Fibroblast of mammary gland (primary cell): ENCODE measurements around the gene INPP5D.
"Not testable (repeated sequence)": the region's sequence is repeated elsewhere in the genome, so short reads cannot be mapped to it uniquely, and the experiment has no call there.

Source experiments
- DNase-seq: peaks from one replicate; pipeline ENCODE4 v3.0.0-alpha.2; 2010; ENCODE audit warnings: low read depth
- H3K4me3 ChIP-seq: 2 replicates; pipeline ENCODE4 v1.5.1; 2011; ENCODE audit warnings: low read depth, mild to moderate bottlenecking, low read length, moderate library complexity; ENCODE audit not compliant: control insufficient read depth
- TF ChIP-seq, protein P1 (sequence below): conservative IDR thresholded peaks from 2 replicates; pipeline ENCODE4 v1.5.1; 2011; ENCODE audit warnings: low read depth, low read length, inconsistent platforms; ENCODE audit not compliant: control insufficient read depth, insufficient read depth

INPP5D gene

DNA sequence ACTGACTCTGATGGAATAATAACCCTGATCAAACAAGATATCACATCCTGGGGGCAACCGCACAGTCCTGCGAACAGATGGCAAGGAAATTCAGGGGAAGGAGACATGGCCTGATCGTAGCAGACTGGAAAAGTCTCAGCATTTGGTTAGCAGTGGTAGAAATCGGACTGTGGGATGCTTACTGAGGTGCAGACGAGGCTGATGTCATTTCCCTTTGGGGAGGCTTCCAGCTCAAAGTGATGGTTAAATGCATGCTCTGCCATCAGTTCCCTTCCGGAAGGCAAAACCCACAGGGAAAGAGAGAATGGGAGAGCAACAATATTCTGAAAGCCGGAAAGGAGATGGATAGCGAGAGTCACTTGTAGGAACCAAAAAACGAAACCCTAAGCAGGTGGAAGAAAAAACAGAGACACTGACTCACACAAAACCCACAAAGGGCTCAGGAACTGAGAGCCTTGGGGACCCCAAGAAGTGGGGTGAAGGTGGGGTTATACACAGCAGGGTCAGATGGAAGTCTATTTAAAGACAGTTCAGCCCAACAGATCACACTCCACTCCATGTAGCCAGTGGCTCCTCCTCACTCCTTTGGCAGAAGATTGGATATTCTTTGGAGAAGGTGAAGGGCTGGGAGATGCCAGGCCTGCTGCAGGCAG is 93.1 kb downstream of the INPP5D start:
- no peak for DNase-seq
- H3K4me3 ChIP-seq: no peak overlapping the region
- TF ChIP-seq, protein P1, sequence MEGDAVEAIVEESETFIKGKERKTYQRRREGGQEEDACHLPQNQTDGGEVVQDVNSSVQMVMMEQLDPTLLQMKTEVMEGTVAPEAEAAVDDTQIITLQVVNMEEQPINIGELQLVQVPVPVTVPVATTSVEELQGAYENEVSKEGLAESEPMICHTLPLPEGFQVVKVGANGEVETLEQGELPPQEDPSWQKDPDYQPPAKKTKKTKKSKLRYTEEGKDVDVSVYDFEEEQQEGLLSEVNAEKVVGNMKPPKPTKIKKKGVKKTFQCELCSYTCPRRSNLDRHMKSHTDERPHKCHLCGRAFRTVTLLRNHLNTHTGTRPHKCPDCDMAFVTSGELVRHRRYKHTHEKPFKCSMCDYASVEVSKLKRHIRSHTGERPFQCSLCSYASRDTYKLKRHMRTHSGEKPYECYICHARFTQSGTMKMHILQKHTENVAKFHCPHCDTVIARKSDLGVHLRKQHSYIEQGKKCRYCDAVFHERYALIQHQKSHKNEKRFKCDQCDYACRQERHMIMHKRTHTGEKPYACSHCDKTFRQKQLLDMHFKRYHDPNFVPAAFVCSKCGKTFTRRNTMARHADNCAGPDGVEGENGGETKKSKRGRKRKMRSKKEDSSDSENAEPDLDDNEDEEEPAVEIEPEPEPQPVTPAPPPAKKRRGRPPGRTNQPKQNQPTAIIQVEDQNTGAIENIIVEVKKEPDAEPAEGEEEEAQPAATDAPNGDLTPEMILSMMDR: no peak

DNA sequence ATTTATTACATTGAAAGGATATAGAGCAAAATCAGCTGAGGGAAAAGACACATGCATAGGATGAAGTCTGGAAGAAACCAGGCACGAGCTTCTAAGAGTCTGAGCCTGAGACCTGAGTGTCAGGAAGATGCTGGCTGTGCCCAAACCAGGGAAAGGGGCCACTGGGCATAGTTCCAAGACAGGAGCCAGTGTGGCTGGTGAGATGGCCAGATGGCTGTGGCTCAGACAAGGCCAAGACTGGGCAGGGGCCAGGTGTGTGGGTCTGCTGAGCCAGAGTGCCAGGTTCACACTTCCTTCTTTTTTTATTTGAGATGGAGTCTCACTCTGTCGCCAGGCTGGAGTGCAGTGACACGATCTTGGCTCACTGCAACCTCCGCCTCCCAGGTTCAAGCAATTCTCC is 95.9 kb downstream of the INPP5D start:
- TF ChIP-seq, protein P1: no peak
- DNase-seq: no peak
- H3K4me3 ChIP-seq: no peak overlapping the region

DNA sequence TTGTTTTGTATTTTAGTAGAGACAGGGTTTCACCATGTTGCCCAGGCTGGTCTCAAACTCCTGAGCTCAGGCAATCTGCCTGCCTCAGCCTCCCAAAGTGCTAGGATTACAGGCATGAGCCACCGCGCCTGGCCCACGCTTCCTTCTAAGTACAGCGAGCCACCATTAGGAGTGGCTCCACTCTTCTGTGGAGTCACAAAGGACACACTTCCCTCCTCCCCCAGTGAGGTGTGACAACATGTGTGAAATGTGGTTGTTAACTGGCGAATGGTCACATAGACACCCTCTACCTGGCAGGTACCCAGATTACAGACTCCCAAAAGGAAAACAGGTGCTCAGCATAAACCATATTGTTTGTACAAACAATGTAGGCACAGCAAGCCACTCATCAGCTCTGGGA is 96.3 kb downstream of the INPP5D start:
- not testable (repeated sequence) for DNase-seq, H3K4me3 ChIP-seq

DNA sequence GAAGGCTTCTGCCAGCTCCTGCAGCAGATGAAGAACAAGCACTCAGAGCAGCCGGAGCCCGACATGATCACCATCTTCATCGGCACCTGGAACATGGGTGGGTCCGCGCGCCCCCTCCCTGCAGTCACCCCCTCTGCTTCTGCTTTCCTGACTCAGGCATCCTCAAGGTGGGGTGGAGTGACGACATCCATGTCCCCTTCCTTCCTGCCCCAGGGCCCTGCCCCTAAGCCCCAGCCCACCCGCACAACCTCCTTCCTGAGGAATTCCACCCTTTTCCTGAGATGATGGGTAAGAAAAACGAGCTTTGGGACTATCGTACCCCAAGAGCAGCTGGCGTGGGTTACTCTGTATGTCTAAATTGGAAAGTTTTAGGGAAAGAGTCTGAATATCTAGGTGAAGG is 101.6 kb downstream of the INPP5D start:
- TF ChIP-seq, protein P1: no peak
- no peak overlapping the region for H3K4me3 ChIP-seq

DNA sequence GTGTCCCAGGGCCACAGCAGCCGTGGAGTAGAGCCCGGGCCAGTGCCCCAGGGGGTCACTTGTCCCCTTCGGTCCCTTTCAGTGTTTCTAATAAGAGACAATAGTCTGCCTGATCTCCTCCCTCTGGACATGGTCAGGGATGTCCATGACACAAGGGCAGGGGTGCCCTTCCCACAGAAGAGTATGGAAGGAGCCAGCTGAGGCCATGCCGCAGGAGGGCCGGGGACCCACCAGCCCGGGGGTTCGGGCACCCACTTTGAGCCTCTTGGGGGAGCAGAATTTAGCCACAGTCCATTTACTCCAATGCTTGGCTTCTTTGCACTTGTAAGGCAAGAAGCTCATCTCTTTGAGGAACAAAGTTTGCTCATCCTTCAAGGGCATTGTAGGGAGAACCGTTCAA is 102.6 kb downstream of the INPP5D start:
- no peak for DNase-seq
- no peak overlapping the region for H3K4me3 ChIP-seq
- TF ChIP-seq, protein P1: no peak

More for the DNA sequence above, 101.6 kb downstream of the INPP5D start:
- DNase-seq: no peak

DNA sequence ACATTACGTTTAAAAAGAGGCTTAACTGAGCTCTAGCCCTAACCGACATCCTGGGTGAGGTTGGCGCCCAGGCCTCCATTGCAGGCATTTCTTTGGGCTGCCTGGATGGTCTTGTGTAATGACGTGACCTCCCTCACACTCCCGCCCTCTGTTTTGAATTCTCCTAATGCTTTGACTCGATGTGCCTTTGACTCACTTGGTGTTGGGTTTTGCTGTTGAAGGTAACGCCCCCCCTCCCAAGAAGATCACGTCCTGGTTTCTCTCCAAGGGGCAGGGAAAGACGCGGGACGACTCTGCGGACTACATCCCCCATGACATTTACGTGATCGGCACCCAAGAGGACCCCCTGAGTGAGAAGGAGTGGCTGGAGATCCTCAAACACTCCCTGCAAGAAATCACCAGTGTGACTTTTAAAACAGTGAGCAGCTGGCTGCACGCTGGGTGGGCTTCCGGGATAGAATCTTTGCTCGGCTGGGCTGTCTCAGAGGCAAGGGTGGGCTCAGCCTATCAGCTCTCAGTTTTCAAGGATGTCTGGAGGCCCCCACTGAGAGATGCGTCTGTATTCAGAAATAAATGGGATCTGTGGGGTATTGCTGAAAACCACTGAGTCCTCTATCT is 103.5 kb downstream of the INPP5D start:
- TF ChIP-seq, protein P1: no peak
- DNase-seq: no peak
- no peak overlapping the region for H3K4me3 ChIP-seq

DNA sequence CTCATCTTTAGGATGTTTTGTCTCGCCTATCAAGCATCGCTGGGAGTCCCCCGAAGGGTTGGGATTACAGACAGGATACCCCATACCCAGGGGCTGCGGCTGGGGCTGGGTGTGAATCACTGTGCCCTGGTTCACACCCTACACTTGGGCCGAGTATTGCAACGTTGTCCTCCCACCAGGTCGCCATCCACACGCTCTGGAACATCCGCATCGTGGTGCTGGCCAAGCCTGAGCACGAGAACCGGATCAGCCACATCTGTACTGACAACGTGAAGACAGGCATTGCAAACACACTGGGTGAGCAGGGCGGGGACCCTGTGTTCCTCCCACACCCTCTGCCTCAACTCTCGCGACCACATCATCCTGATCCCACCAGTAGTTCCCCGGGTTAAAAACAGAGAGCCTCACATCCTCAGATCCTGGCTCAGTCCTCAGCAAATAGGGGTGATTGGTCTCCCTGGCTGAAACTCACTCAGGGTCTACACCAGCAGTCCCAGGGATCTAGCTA is 104.0 kb downstream of the INPP5D start:
- no peak overlapping the region for H3K4me3 ChIP-seq
- TF ChIP-seq, protein P1: no peak
- DNase-seq: no peak
